Right lobe of liver (tissue), 6 donors: ENCODE data around the gene KRTAP5-7. TPM values are rescaled to one million over a fixed set of nuclear protein-coding genes. Genes with fewer than 3 reads are reported as not detected.

ENCODE experiments used
- ATAC-seq, 4 donors: fragments of 200-7000 bp; cut with Tn5 transposase; one replicate each; pipeline ENCODE4 v1.9.1; 2020; ENCODE audit warnings: mild to moderate bottlenecking in 4 of 4, moderate library complexity in 4 of 4
- DNase-seq, 3 donors: peaks; one replicate each; pipeline ENCODE4 v3.0.0-alpha.2; 2020
- H3K27ac ChIP-seq, 3 donors: fragments of 200-600 bp; one replicate each; pipeline ENCODE4 v1.8.0; 2022
- H3K27me3 ChIP-seq, 2 donors: fragments of 200-600 bp; one replicate each; pipeline ENCODE4 v1.8.0; 2022
- H3K36me3 ChIP-seq, 4 donors: fragments of 200-600 bp; sonication (generic) in 1 of 4; one replicate each; pipeline versions ENCODE4 v1.5.1 to v1.8.0; 2017 to 2022; ENCODE audit warnings: control low read depth in 1 of 4
- H3K4me1 ChIP-seq, 4 donors: fragments of 200-600 bp; sonication (generic) in 1 of 4; one replicate each; pipeline versions ENCODE4 v1.5.1 to v1.8.0; 2017 to 2022; ENCODE audit warnings: control low read depth in 1 of 4
- H3K4me3 ChIP-seq, 3 donors: fragments of 200-600 bp; one replicate each; pipeline ENCODE4 v1.8.0; 2022
- H3K9me3 ChIP-seq, 4 donors: fragments of 200-600 bp; sonication (generic) in 1 of 4; one replicate each; pipeline versions ENCODE4 v1.5.1 to v1.8.0; 2017 to 2022; ENCODE audit warnings: control low read depth in 1 of 4
- CTCF ChIP-seq, 4 donors: fragments of 200-600 bp in 3 of 4; fragments of 450-650 bp in 1 of 4; IDR thresholded peaks; one replicate each; pipeline versions ENCODE4 v1.5.1 to v1.8.0; 2016 to 2022; ENCODE audit warnings: antibody characterized with exemption in 4 of 4, mild to moderate bottlenecking in 2 of 4
- POLR2A ChIP-seq: fragments of 450-650 bp; IDR thresholded peaks from one replicate; pipeline ENCODE4 v1.6.1; 2017; ENCODE audit warnings: antibody characterized with exemption, mild to moderate bottlenecking
- WGBS: methylation state at CpG from one replicate; pipeline ENCODE4 v1.1.6; 2018; ENCODE audit warnings: low coverage, low lambda C conversion rate; ENCODE audit not compliant: insufficient coverage; ENCODE audit errors: missing lambda C conversion rate; 5-methylcytosine and 5-hydroxymethylcytosine counted together
- intact Hi-C, 2 donors: fragments of 100-400 bp; cut with DNase I; formaldehyde crosslinking; loops; one replicate each; pipeline versions ENCODE4 v1.11.2 to v1.14.1; 2022
- total RNA-seq, 6 experiments: library from RNA; depleted of rRNA in 2 of 6; stranded (reverse); fragments of >200 nt in 2 of 6; fragmentation: NEBNext Ultra II Directional in 3 of 6; extraction: Animal tissue kit (Norgen Biotek cat#: 25700) in 3 of 6; gene quantifications; one replicate each; pipeline versions ENCODE4 v1.1.0 to v1.2.4, GENCODE V29; 2016 to 2023
- donor health status: DM: no; HTN: yes; CAD: no.
- donor health status: DM: no; HTN: no; CAD: no.
- donor health status: DM: no; HTN: no; CAD: no.
- donor health status: DM: no; HTN: yes; CAD: no.
- donor health status: DM: no; HTN: yes; CAD: no.

The KRTAP5-7 gene
- total RNA-seq, 6 experiments from 2014 or later = 0.18 to 3.9 (median 0.23) TPM; not detected in 2

- Histone ChIP-seq H3K4me3 (no peak overlapping the region), H3K9me3 (no peaks in the 10 kb centered on the region), H3K36me3 (no peaks in the 10 kb centered on the region), H3K27me3 (no peaks in the 10 kb centered on the region), H3K4me1 (no peaks in the 10 kb centered on the region), H3K27ac (no peak overlapping the region)
- TF ChIP-seq CTCF (IDR thresholded peaks at IDR 0.05) (no peak), POLR2A (no peak)
- DNase-seq (no peak), ATAC-seq (no peak)
- intact Hi-C loops = no loop called here
- WGBS = 91% methylated on average over 6 of the region's 15 CpGs
Measured at GRCh38 chr11:71542879-71543777, 16.1 kb downstream of the KRTAP5-7 start.

GRCh38 chr11:71543866-71544265 is 16.8 kb downstream of the KRTAP5-7 start:
- Histone ChIP-seq H3K4me1 (no peaks in the 10 kb centered on the region), H3K9me3 (no peaks in the 10 kb centered on the region), H3K27ac (no peak overlapping the region), H3K4me3 (no peak overlapping the region), H3K27me3 (no peaks in the 10 kb centered on the region), H3K36me3 (no peaks in the 10 kb centered on the region)
- 62% methylated on average over 5 of the region's 8 CpGs for WGBS
- no peak for TF ChIP-seq POLR2A
- DNase-seq = no peak
- ATAC-seq = no peak
- intact Hi-C loops = no loop called here

GRCh38 chr11:71544525-71545214 is 17.6 kb downstream of the KRTAP5-7 start:
- no peaks in the 10 kb centered on the region for H3K27me3 ChIP-seq
- no peak overlapping the region for H3K27ac ChIP-seq
- no peaks in the 10 kb centered on the region for H3K4me1 ChIP-seq
- no peaks in the 10 kb centered on the region for H3K36me3 ChIP-seq
- intact Hi-C loops = no loop called here
- ATAC-seq (no peak), DNase-seq (no peak)
- H3K9me3 ChIP-seq = no peaks in the 10 kb centered on the region
- TF ChIP-seq POLR2A (no peak), CTCF (IDR thresholded peaks at IDR 0.05) (no peak)
- 86% methylated on average over 6 of the region's 6 CpGs for WGBS
- no peak overlapping the region for H3K4me3 ChIP-seq

- no peak for TF ChIP-seq POLR2A
- no peak for TF ChIP-seq CTCF (IDR thresholded peaks at IDR 0.05)
- no peak overlapping the region for H3K4me3 ChIP-seq
- DNase-seq (no peak), ATAC-seq (peak in 3 of 4 donors; percentile 39 to 57 (median 48))
- no peak overlapping the region for H3K27ac ChIP-seq
- no peaks in the 10 kb centered on the region for H3K9me3 ChIP-seq
- 100% methylated on average over 3 of the region's 12 CpGs for WGBS
- intact Hi-C loops = no loop called here
- no peaks in the 10 kb centered on the region for H3K36me3 ChIP-seq
- H3K4me1 ChIP-seq = no peaks in the 10 kb centered on the region
- no peaks in the 10 kb centered on the region for H3K27me3 ChIP-seq
Measured at GRCh38 chr11:71545405-71545966, 18.4 kb downstream of the KRTAP5-7 start.

GRCh38 chr11:71548120-71548519 is 21.1 kb downstream of the KRTAP5-7 start, which contains the start of gene KRTAP5-9:
Gene KRTAP5-9 (plus strand): TSS chr11:71548420. CDS start chr11:71548658, 238 bp downstream.
- no peak within 1 kb of the TSS for H3K27ac ChIP-seq
- WGBS = 64% methylated on average over 2 of the region's 5 CpGs
- TF ChIP-seq POLR2A (no peak), CTCF (IDR thresholded peaks at IDR 0.05) (no peak)
- intact Hi-C loops = no loop called here
- no peaks in the 10 kb centered on the region for H3K27me3 ChIP-seq
- ATAC-seq (no peak), DNase-seq (no peak)
- H3K36me3 ChIP-seq = no peaks in the 10 kb centered on the region
- H3K9me3 ChIP-seq = no peaks in the 10 kb centered on the region
- no peaks in the 10 kb centered on the region for H3K4me1 ChIP-seq
- H3K4me3 ChIP-seq = no peak within 1 kb of the TSS
